ENCODE results near the gene CTIF.

DNA sequence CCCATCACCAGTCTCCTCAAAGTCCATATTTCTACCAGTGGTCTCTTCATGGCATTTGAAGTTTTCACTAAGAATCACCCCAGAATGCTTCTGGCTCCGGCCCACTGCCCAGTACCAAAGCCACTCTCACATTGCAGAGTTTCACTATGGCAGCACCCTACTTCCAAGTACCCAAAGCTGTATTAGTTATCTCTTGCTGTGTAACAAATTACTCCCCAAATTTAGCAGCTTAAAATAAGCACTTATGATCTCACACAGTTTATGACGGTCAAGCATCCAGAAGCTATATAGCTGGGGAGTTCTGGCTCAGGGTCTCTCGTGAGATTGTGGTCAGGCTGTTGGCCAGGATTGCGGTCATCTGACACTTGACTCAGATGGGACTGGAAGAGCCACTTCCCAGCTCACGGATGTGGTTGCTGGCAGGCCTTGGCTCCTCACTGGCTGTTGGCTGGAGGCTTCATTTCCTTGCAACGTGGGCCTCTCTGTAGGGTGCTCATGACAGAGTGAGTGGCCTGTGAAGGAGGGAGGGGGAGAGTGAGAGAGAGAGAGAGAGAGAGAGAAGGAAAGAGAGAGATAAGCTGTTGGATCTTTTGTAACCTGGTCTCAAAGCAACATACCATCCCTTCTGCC, 189.5 kb downstream of the CTIF start:
- TF ChIP-seq TAF1 (IDR thresholded peaks at IDR 0.05; ENCODE audit: low read depth) (no peak), RAD21 (conservative IDR thresholded peaks at IDR 0.05) (no peak)

Data from neural cell (in vitro differentiated cells).